ENCODE results near the gene SCFD1. TPM values are rescaled to one million over a fixed set of nuclear protein-coding genes. Genes with fewer than 3 reads are reported as not detected.

The SCFD1 gene
- total RNA-seq, 2 experiments from 2014 or later, result 65.1 to 72.6 TPM

- ChIA-PET CTCF (ENCODE audit: unreplicated experiment) (no interaction called here), POLR2A (interaction anchor here (0.6 kb wide), 1 partner anchor 35 kb away, joined by 4 read pairs; no protein-coding TSS in a partner anchor)
- no TSS peak for BruUV-seq (replicated peaks)
- Histone ChIP-seq H3K4me2 (ENCODE audit: low read length) (no peak overlapping the region), H2AFZ (ENCODE audit: low read length) (no peak overlapping the region), H3K27ac (ENCODE audit: low read depth, low read length, poor library complexity, severe bottlenecking) (no peak overlapping the region), H3K4me3 (ENCODE audit: low read depth, low read length, poor library complexity, severe bottlenecking) (no peak overlapping the region), H3K79me2 (ENCODE audit: insufficient read depth, low read depth, low read length) (no peaks in the 10 kb centered on the region), H3K4me1 (ENCODE audit: insufficient read depth, low read length, poor library complexity, severe bottlenecking) (no peaks in the 10 kb centered on the region), H3K9me3 (ENCODE audit: low read length) (peaks cover 13% of the 10 kb centered on the region), H3K36me3 (ENCODE audit: insufficient read depth, low read length) (no peaks in the 10 kb centered on the region), H4K20me1 (ENCODE audit: insufficient read depth, low read length) (no peaks in the 10 kb centered on the region), H3K9me2 (ENCODE audit: insufficient read depth, low read length) (no peaks in the 10 kb centered on the region)
- no peak for DNase-seq (ENCODE audit: low spot score)
- intact Hi-C loops (cut with micrococcal nuclease; ENCODE audit: unreplicated experiment), result no loop called here
- no peak for TF ChIP-seq CTCF (conservative IDR thresholded peaks at IDR 0.05; ENCODE audit: low read length)
- no peak for TF ChIP-seq EZH2phosphoT487 (IDR thresholded peaks at IDR 0.05; ENCODE audit: borderline replicate concordance, low read depth, low read length)
Observed at GRCh38 chr14:30759172-30760125, 137.3 kb downstream of the SCFD1 start.

GRCh38 chr14:30763891-30764290 lies 141.8 kb downstream of the SCFD1 start:
- Histone ChIP-seq H3K36me3 (ENCODE audit: insufficient read depth, low read length) (no peaks in the 10 kb centered on the region), H3K9me3 (ENCODE audit: low read length) (peaks cover 14% of the 10 kb centered on the region), H3K9me2 (ENCODE audit: insufficient read depth, low read length) (no peaks in the 10 kb centered on the region), H3K4me2 (ENCODE audit: low read length) (no peak overlapping the region), H3K79me2 (ENCODE audit: insufficient read depth, low read depth, low read length) (no peaks in the 10 kb centered on the region), H2AFZ (ENCODE audit: low read length) (no peak overlapping the region), H3K4me3 (ENCODE audit: low read depth, low read length, poor library complexity, severe bottlenecking) (no peak overlapping the region), H3K4me1 (ENCODE audit: insufficient read depth, low read length, poor library complexity, severe bottlenecking) (no peaks in the 10 kb centered on the region), H3K27ac (ENCODE audit: low read depth, low read length, poor library complexity, severe bottlenecking) (no peak overlapping the region), H4K20me1 (ENCODE audit: insufficient read depth, low read length) (no peaks in the 10 kb centered on the region)
- no TSS peak for BruUV-seq (replicated peaks)
- intact Hi-C loops (cut with micrococcal nuclease; ENCODE audit: unreplicated experiment), result no loop called here
- TF ChIP-seq CTCF (conservative IDR thresholded peaks at IDR 0.05; ENCODE audit: low read length) (no peak), EZH2phosphoT487 (IDR thresholded peaks at IDR 0.05; ENCODE audit: borderline replicate concordance, low read depth, low read length) (no peak)
- no peak for DNase-seq (ENCODE audit: low spot score)
- POLR2A ChIA-PET, result interaction anchor here (0.6 kb wide), 1 partner anchor 23 kb away, joined by 5 read pairs; no protein-coding TSS in a partner anchor
- CTCF ChIA-PET (ENCODE audit: unreplicated experiment), result no interaction called here

- H4K20me1 ChIP-seq (ENCODE audit: insufficient read depth, low read length), result no peaks in the 10 kb centered on the region
- TF ChIP-seq CTCF (conservative IDR thresholded peaks at IDR 0.05; ENCODE audit: low read length) (no peak), EZH2phosphoT487 (IDR thresholded peaks at IDR 0.05; ENCODE audit: borderline replicate concordance, low read depth, low read length) (no peak)
- intact Hi-C loops (cut with micrococcal nuclease; ENCODE audit: unreplicated experiment), result no loop called here
- no peaks in the 10 kb centered on the region for H3K36me3 ChIP-seq (ENCODE audit: insufficient read depth, low read length)
- H3K9me2 ChIP-seq (ENCODE audit: insufficient read depth, low read length), result no peaks in the 10 kb centered on the region
- no peak overlapping the region for H3K27ac ChIP-seq (ENCODE audit: low read depth, low read length, poor library complexity, severe bottlenecking)
- H3K79me2 ChIP-seq (ENCODE audit: insufficient read depth, low read depth, low read length), result no peaks in the 10 kb centered on the region
- H3K9me3 ChIP-seq (ENCODE audit: low read length), result peaks cover 14% of the 10 kb centered on the region
- H3K4me1 ChIP-seq (ENCODE audit: insufficient read depth, low read length, poor library complexity, severe bottlenecking), result no peaks in the 10 kb centered on the region
- POLR2A ChIA-PET, result no interaction called here
- H3K4me2 ChIP-seq (ENCODE audit: low read length), result no peak overlapping the region
- DNase-seq (ENCODE audit: low spot score), result no peak
- CTCF ChIA-PET (ENCODE audit: unreplicated experiment), result no interaction called here
- no peak overlapping the region for H2AFZ ChIP-seq (ENCODE audit: low read length)
- no TSS peak for BruUV-seq (replicated peaks)
- no peak overlapping the region for H3K4me3 ChIP-seq (ENCODE audit: low read depth, low read length, poor library complexity, severe bottlenecking)
Observed at GRCh38 chr14:30767624-30768023, 145.5 kb downstream of the SCFD1 start.
